Measurements from ENCODE around the gene SLC22A12.

DNA sequence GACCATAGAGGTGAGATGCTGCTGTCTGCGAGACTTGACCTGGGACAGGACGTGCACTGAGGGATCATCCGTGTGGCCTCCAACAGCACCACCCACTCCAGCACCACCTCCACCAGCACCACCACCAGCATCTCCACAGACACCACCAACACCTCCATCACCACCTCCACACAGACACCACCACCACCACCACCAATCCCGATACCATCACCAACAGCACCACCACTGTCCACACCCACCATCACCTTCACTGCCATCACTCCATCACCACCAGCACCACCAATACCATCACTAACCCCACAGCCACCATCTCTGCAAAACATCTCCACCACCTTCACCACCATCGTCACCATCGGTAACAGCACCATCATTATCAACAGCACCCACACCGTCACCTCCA lies 26.6 kb upstream of the SLC22A12 start:
- TF ChIP-seq, protein P1, sequence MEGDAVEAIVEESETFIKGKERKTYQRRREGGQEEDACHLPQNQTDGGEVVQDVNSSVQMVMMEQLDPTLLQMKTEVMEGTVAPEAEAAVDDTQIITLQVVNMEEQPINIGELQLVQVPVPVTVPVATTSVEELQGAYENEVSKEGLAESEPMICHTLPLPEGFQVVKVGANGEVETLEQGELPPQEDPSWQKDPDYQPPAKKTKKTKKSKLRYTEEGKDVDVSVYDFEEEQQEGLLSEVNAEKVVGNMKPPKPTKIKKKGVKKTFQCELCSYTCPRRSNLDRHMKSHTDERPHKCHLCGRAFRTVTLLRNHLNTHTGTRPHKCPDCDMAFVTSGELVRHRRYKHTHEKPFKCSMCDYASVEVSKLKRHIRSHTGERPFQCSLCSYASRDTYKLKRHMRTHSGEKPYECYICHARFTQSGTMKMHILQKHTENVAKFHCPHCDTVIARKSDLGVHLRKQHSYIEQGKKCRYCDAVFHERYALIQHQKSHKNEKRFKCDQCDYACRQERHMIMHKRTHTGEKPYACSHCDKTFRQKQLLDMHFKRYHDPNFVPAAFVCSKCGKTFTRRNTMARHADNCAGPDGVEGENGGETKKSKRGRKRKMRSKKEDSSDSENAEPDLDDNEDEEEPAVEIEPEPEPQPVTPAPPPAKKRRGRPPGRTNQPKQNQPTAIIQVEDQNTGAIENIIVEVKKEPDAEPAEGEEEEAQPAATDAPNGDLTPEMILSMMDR (IDR thresholded peaks at IDR 0.05): no peak
- no peak for TF ChIP-seq POLR2A (IDR thresholded peaks at IDR 0.05)
